Measurements from ENCODE around the gene ATE1. TPM values are rescaled to one million over a fixed set of nuclear protein-coding genes. Genes with fewer than 3 reads are reported as not detected.

Gene ATE1
- total and polyA plus RNA-seq, 7 donors, result 12.5 to 49.6 (median 31.4) TPM

GRCh38 chr10:121844537-121844936, 83.3 kb downstream of the ATE1 start:
- Histone ChIP-seq H3K9me3 (no peaks in the 10 kb centered on the region), H3K4me3 (no peak overlapping the region), H3K4me1 (no peaks in the 10 kb centered on the region), H3K36me3 (peaks cover 0 to 38% (median 0%) of the 10 kb centered on the region in 4 donors), H3K27me3 (no peaks in the 10 kb centered on the region), H3K27ac (no peak overlapping the region)
- 63 to 79% methylated on average over 3 of the region's 3 CpGs for WGBS, 2 donors
- TF ChIP-seq CTCF (IDR thresholded peaks at IDR 0.05) (no peak), POLR2AphosphoS5 (IDR thresholded peaks at IDR 0.05) (no peak), EP300 (IDR thresholded peaks at IDR 0.05) (no peak), POLR2A (IDR thresholded peaks at IDR 0.05) (no peak)
- intact Hi-C loops (cut with DNase I), result no loop called here
- DNase-seq, result no peak

GRCh38 chr10:121843379-121843778, 84.5 kb downstream of the ATE1 start:
- no peak for DNase-seq

GRCh38 chr10:121841862-121842261, 86.0 kb downstream of the ATE1 start:
- TF ChIP-seq CTCF (IDR thresholded peaks at IDR 0.05) (no peak), POLR2A (IDR thresholded peaks at IDR 0.05) (no peak), EP300 (IDR thresholded peaks at IDR 0.05) (no peak), POLR2AphosphoS5 (IDR thresholded peaks at IDR 0.05) (no peak)
- no peak for DNase-seq
- H3K9me3 ChIP-seq, result no peaks in the 10 kb centered on the region
- peaks cover 0 to 15% (median 0%) of the 10 kb centered on the region in 4 donors for H3K36me3 ChIP-seq
- H3K27me3 ChIP-seq, result no peaks in the 10 kb centered on the region
- H3K4me1 ChIP-seq, result no peaks in the 10 kb centered on the region
- H3K4me3 ChIP-seq, result no peak overlapping the region
- intact Hi-C loops (cut with DNase I), result no loop called here
- H3K27ac ChIP-seq, result no peak overlapping the region

More at GRCh38 chr10:121843379-121843778, 84.5 kb downstream of the ATE1 start:
- H3K9me3 ChIP-seq, result no peaks in the 10 kb centered on the region
- no peaks in the 10 kb centered on the region for H3K27me3 ChIP-seq
- no peak overlapping the region for H3K4me3 ChIP-seq
- H3K36me3 ChIP-seq, result peaks cover 0 to 26% (median 0%) of the 10 kb centered on the region in 4 donors
- H3K4me1 ChIP-seq, result no peaks in the 10 kb centered on the region
- intact Hi-C loops (cut with DNase I), result no loop called here
- H3K27ac ChIP-seq, result no peak overlapping the region
- 74 to 97% methylated on average over 2 of the region's 2 CpGs for WGBS, 2 donors
- TF ChIP-seq CTCF (IDR thresholded peaks at IDR 0.05) (no peak), POLR2A (IDR thresholded peaks at IDR 0.05) (no peak), EP300 (IDR thresholded peaks at IDR 0.05) (no peak), POLR2AphosphoS5 (IDR thresholded peaks at IDR 0.05) (no peak)

GRCh38 chr10:121838931-121839330, 88.9 kb downstream of the ATE1 start:
- H3K4me1 ChIP-seq, result no peaks in the 10 kb centered on the region
- 89 to 92% methylated on average over 4 of the region's 4 CpGs for WGBS, 2 donors
- no peaks in the 10 kb centered on the region for H3K9me3 ChIP-seq
- DNase-seq, result no peak
- intact Hi-C loops (cut with DNase I), result no loop called here
- no peak overlapping the region for H3K4me3 ChIP-seq
- no peak for TF ChIP-seq CTCF (IDR thresholded peaks at IDR 0.05)
- TF ChIP-seq POLR2AphosphoS5 (IDR thresholded peaks at IDR 0.05), result no peak
- no peak for TF ChIP-seq EP300 (IDR thresholded peaks at IDR 0.05)
- no peak for TF ChIP-seq POLR2A (IDR thresholded peaks at IDR 0.05)
- H3K36me3 ChIP-seq, result peaks cover 0 to 21% (median 6%) of the 10 kb centered on the region in 4 donors
- H3K27ac ChIP-seq, result no peak overlapping the region
- no peaks in the 10 kb centered on the region for H3K27me3 ChIP-seq

- no peak for DNase-seq
- Histone ChIP-seq H3K4me3 (no peak overlapping the region), H3K4me1 (no peaks in the 10 kb centered on the region), H3K36me3 (peaks cover 0 to 26% (median 6%) of the 10 kb centered on the region in 4 donors), H3K9me3 (no peaks in the 10 kb centered on the region), H3K27me3 (no peaks in the 10 kb centered on the region), H3K27ac (no peak overlapping the region)
- TF ChIP-seq EP300 (IDR thresholded peaks at IDR 0.05) (no peak), POLR2A (IDR thresholded peaks at IDR 0.05) (no peak), POLR2AphosphoS5 (IDR thresholded peaks at IDR 0.05) (no peak), CTCF (IDR thresholded peaks at IDR 0.05) (no peak)
- intact Hi-C loops (cut with DNase I), result no loop called here
- WGBS, 2 donors, result 66 to 70% methylated on average over 4 of the region's 4 CpGs
Measured at GRCh38 chr10:121838149-121838548, 89.7 kb downstream of the ATE1 start.

Measured in sigmoid colon (tissue), 7 donors.